ENCODE results near the gene ZNF117.

GRCh38 chr7:64996305-64996704 is 5.5 kb upstream of the ZNF117 start:
- TF ChIP-seq, protein P1, sequence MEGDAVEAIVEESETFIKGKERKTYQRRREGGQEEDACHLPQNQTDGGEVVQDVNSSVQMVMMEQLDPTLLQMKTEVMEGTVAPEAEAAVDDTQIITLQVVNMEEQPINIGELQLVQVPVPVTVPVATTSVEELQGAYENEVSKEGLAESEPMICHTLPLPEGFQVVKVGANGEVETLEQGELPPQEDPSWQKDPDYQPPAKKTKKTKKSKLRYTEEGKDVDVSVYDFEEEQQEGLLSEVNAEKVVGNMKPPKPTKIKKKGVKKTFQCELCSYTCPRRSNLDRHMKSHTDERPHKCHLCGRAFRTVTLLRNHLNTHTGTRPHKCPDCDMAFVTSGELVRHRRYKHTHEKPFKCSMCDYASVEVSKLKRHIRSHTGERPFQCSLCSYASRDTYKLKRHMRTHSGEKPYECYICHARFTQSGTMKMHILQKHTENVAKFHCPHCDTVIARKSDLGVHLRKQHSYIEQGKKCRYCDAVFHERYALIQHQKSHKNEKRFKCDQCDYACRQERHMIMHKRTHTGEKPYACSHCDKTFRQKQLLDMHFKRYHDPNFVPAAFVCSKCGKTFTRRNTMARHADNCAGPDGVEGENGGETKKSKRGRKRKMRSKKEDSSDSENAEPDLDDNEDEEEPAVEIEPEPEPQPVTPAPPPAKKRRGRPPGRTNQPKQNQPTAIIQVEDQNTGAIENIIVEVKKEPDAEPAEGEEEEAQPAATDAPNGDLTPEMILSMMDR (conservative IDR thresholded peaks at IDR 0.05; ENCODE audit: low read depth, low read length) = no peak
- TF ChIP-seq CEBPB (IDR thresholded peaks at IDR 0.05; ENCODE audit: low read depth, low read length) (no peak), POLR2A (IDR thresholded peaks at IDR 0.05; ENCODE audit: low read depth, low read length) (no peak), RAD21 (IDR thresholded peaks at IDR 0.05; ENCODE audit: low read length) (no peak), MAZ (IDR thresholded peaks at IDR 0.05; ENCODE audit: borderline replicate concordance, low read depth, low read length) (no peak), CHD1 (IDR thresholded peaks at IDR 0.05; ENCODE audit: low read depth, low read length) (no peak), RFX5 (IDR thresholded peaks at IDR 0.05; ENCODE audit: low read depth, low read length) (no peak), FOS (IDR thresholded peaks at IDR 0.05; ENCODE audit: low read depth, low read length) (no peak), SMC3 (IDR thresholded peaks at IDR 0.05; ENCODE audit: low read depth, low read length) (no peak), BHLHE40 (IDR thresholded peaks at IDR 0.05; ENCODE audit: low read depth, low read length) (no peak)
- TF ChIP-seq, protein P2, sequence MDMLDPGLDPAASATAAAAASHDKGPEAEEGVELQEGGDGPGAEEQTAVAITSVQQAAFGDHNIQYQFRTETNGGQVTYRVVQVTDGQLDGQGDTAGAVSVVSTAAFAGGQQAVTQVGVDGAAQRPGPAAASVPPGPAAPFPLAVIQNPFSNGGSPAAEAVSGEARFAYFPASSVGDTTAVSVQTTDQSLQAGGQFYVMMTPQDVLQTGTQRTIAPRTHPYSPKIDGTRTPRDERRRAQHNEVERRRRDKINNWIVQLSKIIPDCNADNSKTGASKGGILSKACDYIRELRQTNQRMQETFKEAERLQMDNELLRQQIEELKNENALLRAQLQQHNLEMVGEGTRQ (IDR thresholded peaks at IDR 0.05; ENCODE audit: low read depth, low read length) = no peak

Data from IMR-90 (cell line).